ENCODE data around the gene SERTAD1.
"Not testable (repeated sequence)": the region's sequence is repeated elsewhere in the genome, so short reads cannot be mapped to it uniquely, and the experiment has no call there.

SERTAD1 gene

DNA sequence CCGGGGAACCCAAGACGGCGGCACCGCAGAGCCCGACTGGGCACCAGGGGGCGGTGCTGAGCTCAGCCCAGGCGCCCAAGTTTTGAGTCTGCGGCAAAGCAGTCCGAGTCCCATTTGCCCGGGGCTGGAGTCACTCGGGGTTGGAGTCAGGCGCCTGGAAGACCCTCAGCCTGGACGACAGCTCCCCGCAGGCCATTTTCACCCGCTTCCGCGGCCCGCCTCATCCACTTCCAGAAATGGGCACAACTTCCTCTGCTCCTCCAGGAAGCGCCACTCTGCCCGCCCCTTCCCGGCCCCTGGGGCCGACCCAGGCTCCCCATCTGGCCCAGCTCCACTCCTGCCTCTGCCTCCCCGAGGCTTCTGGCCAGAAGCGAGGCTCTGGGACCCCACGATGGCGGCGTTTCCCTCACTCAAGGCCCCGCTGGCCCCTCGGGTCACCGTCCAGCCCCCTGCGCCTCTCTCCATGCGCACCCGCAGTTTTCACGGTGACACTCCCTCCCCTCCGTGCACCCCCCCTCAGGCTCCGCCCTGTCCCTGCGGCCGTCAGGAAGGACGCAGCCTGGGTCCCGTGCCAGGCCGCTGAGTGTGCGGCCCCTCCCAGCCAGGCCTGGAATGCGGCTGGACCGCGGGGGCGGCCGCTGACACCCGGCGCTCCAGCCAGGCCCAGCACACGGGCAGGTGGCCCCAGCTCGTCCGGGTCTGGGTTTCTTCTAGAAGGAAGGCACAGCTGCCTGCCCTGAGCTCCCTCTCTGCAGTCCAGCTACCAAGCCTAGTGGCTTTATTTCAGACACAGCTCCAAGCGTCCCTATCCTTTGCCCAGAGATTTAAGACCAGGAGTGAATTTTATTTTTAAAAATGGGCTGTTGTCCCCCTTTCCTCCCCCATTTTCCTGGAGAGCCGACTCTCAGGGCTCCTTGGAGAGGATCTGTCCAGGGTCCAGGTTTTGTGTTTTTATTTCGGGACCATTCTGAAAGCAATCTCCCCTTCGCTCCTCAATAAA lies 4.7 kb downstream of the SERTAD1 start:
- peak; percentile 72 to 76 for DNase-seq

DNA sequence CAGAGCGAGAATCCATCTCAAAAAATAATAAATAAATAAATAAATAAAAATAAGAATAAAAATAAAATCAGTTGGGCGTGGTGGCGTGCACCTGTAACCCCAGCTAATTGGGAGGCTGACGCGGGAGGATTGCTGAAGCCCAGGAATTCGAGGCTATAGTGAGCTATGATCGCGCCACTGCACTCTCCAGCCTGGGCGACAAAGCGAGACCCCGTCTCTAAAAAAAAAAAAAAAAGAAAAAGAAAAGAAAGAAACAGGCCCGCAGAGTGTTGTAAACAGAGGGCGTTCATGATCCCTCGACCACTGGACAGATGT lies 5.4 kb downstream of the SERTAD1 start:
- DNase-seq: no peak

DNA sequence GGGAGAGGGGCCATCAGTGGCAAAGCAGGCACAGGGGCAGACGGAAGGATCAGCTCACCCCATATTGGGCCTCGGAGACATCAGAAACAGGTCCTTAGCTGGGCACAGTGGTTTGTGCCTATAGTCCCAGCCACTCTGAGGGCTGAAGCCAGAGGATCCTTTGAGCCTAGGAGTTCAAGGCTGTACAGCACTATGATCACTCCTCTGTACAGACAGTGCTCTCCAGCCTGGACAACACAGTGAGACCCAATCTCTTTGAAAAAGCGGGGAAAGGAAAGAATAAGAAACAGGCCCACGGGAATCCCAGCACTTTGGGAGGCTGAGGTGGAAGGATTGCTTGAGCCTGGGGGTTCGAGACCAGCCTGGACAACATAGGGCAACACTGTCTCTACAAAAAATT lies 6.0 kb downstream of the SERTAD1 start:
- DNase-seq: no peak

DNA sequence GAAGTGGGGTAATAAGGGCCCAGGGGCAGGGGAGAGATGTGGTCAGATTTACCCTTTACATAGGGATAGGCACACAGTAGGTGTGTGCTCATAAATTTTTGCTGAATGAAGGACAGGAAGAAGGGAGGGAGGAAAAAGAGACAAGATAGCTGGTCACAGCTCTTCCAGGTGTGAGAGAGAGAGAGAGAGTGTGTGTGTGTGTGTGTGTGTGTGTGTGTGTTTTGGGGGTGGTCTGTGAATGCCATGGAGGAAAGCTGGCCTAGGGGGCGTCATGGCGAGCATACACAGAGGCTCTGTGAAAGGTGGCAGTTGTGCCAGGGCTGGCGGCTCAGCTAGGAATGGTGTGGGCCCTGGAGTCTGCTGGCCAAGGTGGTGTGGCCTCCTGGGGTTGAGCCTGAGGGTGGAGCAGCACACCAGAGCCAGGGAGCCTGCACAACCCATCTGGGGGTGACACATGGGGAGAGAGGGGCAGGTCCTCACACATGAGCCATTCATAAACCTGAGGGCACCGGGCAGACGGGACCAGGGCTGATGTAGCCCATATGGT lies 6.7 kb downstream of the SERTAD1 start:
- DNase-seq: no peak

DNA sequence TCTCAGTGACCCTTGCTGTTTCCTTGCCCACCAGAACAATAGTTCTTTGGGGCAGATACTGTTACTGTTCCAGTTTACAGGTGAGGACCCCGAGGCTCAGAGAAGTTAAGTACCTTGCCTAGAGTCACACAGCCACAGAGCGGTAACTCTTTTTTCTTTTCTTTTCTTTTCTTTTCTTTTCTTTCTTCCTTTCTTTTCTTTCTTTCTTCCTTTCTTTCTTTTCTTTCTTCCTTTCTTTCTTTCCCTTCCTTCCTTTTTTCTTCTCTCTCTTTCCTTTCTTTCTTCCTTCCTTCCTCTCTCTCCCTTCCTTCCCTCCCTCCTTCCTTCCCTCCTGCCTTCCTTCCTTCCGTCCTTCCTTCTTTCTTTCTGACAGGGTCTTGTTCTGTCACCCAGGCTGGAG lies 7.8 kb downstream of the SERTAD1 start:
- no peak for DNase-seq

DNA sequence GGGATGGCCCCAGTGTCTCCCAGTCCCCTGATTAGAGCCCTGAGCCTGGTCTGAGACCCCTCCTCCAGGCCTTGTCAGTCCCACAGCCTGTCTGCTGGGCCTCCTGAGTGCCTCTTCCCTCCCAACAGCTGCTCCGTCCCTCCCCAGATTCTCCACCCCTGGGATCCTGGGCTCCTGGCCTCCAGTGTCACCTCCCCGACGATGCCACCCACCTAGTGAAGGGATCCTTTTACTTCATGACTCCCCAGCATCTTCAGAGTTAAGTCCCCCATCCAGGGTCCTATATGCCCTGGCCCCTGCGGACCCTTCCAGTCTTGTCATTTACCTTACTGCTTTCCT lies 8.2 kb downstream of the SERTAD1 start:
- DNase-seq: no peak

DNA sequence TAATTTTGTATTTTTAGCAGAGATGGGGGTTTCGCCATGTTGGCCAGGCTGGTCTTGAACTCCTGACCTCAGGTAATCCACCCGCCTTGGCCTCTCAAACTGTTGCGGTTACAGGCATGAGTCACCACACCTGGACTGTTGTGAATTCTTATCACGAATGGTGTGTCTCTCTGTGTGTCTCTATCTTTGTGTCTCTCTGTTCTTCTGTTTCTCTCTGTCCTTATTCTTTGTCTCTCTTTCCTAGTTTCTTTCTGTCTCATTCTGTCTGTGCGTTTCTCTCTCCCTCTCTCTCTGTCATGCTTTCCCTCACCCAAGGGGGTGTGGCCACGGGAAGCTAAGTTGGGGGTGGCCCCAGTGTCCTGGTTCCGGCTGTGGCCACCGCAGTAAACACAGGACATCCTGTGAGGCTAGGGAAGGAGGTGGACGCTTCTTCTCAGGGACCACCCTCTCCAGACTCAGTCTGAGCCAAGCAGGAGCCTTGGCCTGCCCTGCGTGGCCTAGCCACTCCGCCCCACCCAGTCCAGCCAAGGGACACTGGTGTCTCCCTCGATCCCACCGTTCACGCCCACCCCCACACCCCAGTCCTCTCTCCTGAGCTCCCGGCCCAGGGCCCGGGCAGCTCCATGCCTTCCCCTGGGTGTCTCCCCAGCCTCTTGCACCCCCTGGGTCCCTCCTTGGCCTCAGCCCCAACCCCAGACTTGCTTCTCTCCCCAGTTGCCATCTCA lies 8.7 kb downstream of the SERTAD1 start:
- peak; percentile 15 to 21 for DNase-seq

DNA sequence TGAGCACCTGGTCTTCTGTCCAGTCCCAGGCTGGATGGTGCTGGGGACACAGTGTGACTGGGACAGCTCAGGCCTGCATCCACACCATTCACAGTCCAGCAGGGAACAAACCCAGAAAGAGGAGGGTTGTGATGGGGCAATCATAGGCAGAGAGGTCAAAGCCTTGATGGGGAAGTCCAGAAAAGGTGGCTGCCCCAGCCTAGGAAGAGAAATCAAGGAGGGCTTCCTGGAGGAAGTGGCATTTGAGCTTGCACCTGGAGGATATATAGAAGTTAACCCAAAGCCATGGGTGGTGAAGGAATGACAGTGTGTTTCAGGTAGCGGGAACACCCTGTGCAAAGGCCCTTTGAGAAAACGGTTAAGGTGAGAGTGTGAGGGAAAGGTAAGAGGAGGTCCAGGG lies 10.0 kb downstream of the SERTAD1 start:
- DNase-seq: no peak

DNA sequence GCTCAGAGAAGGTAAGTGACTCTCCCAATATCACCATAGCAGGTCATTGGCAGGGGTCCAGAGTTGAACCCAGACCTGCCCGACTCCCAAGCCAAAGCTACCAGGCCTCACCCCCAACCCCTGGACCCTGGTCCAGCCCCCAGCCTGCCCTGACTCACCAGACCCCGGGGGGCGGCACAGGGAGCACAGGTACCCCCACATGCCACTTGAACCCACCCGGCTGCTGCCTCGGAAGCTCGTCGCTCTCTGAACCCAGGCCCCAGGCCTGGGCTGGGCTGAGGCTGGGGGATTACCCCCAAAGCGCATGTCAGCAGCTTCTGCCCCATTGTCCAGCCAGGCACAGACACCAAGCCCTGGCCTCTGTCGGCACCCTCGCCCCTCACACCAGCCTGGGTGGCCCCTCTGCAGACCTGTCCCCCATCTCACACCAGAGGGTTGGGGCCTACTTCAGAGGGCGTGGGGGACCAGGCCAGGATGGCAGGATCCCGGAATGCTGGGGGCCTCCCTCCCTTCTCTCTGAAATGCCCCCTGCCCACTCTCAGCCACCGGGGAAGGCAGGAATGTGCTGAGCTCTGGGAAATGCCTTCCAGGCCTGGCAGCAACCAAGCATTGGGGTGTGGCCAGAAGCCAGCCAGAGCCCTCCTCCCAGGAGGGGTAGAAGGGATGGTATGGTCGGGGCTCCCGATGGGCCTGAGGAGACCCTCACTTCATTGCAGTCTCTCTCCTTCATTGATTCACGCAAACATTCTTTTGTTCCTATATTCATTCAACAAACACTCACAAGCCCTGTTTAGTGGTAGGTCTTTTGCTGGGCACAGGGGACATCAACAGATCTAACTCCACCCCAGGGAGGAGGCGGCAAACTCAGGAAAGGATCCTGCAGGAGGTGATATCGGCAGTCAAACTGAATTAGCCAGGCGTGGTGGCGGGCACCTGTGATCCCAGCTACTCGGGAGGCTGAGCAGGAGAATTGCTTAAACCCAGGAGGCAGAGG lies 11.0 kb downstream of the SERTAD1 start:
- no peak for DNase-seq

DNA sequence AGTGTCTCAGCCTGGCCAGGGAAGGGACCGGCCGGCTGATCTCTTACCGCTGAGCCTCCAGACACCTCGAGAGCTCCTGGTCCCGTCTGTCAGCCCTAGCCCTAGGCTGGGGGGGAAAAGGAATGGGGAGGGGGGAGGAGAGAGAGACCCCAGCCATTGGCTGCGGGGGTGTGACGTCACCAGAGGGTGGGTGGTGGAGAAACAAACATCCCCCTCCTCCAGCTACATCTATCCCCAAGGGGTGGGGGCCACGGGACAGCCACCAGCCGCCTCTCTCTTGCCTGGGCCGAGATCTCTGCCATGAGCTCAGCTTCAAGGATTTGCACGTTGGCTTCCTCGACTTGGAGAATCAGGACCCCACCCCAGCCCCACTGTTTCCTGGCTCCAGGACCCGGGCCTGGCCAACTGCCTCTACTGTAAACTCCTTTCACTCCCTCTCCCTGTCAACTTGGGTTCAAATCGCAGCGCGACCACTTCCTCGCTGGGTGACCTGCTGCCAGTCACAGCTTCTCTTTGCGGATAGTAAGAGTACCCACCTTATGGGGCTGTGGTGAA lies 12.4 kb downstream of the SERTAD1 start, which contains the start of gene PRX:
TSS of gene PRX (minus strand) at position 88 of the 555 bp plus-strand sequence. CDS start 5,446 bp downstream, outside the sequence.
- no peak for DNase-seq

DNA sequence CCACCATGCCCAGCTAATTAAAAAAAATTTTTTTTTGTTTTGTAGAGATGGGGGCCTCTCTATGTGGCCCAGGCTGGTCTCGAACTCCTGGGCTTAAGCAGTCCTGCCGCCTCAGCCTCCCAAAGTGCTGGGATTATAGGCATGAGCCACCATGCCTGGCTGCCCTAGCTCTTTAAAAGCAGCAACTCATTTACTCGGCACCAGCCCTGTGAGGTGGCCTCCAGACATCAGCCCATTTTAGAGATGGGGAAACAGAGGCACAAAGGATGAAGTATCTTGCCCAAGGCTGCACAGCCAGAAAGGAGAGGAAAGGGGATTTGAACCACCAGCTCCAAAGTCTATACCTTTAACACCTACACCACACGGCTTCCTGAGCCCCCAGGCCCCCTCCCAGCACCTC lies 12.9 kb downstream of the SERTAD1 start:
- DNase-seq: no peak

DNA sequence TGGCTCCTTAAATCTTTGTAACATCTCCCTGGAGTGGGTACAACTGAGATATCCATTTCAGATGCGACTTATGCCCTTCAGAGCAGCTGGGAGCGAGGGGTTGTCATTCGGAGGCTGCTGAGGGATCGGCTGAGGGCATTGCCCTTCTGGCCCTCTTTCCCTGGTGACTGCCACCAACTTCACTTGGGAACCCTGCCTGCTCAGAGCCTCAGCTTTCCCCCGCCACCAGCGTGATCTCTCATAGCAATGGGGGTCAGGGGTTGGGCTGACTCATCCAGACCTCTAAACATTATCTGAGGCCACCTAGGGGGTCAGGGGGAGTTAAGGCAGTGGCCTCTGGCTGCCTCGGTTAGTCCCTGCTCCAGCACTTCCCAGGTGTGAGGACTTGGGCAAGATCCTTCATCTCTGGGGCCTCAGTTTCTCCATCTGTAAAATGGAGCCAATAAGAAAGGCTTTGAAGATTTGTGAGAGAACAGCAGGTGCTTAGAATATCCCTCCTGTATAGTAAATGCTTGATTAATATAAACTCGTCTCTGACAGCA lies 13.8 kb downstream of the SERTAD1 start:
- no peak for DNase-seq

DNA sequence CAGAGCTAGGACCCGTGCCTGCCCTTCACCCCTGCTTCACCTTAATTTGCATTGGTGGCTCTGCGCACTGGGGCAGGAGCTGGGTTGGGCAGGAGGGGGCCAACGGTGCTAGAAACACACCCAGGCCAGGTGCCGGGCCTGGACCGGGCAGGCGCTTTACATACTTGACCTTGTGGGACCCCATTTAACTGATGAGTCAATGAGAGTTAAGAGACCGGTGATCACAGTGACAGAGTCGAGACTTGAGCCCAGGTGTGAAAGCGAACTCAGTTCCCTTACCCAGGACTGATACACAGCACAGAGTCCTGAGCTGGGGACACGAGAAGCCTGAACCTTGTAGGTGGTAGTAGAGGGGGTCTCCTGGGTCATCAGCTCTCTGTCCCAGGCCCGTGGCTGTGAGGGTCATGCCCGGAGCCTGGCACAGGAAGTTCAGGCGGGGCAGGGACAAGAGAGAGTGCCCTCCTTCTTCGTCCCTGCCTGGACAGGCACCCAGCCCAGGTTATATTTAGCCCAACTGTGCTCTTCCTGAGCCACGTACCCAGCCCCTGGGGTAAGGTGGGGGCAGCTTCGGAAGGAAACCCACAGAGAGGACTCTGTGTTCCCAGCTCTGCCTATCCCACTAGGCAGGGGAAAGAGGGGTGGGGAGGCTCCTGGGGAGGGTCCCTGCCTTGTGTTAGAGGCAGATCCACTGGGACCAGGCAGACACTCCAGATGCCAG lies 14.5 kb downstream of the SERTAD1 start:
- DNase-seq: peak in 1 of 2 experiments; percentile 6

DNA sequence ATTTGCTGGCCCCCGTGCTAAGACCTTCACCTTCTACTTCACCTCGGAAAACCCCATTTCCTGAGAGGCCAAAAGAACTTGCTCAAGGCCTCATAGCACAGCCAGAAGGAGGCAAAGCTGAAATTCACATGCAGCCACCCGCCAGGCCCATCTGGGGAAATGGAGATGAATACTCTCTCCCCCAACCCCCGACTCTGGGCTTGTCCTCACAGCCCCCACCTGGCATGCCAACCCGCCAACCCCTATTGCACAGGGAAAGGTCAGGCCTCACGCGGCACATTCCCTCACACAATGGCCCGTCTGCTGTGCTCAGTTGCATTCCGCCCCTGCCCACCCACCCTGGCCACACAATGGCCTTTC lies 15.8 kb downstream of the SERTAD1 start:
- no peak for DNase-seq

DNA sequence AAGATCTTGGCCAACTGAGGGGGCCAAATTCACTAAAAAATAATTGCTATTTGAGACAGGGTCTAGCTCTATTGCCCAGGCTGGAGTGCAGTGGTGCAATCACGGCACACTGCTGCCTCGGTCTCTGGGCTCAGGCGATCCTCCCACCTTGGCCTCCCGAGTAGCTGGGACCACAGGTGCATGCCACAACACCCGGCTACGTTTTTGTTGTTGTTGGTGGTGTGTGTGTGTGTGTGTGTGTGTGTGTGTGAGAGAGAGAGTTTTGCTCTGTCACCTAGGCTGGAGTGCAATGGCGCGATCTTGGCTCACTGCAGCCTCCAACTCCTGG lies 17.2 kb downstream of the SERTAD1 start:
- DNase-seq: not testable (repeated sequence)

DNA sequence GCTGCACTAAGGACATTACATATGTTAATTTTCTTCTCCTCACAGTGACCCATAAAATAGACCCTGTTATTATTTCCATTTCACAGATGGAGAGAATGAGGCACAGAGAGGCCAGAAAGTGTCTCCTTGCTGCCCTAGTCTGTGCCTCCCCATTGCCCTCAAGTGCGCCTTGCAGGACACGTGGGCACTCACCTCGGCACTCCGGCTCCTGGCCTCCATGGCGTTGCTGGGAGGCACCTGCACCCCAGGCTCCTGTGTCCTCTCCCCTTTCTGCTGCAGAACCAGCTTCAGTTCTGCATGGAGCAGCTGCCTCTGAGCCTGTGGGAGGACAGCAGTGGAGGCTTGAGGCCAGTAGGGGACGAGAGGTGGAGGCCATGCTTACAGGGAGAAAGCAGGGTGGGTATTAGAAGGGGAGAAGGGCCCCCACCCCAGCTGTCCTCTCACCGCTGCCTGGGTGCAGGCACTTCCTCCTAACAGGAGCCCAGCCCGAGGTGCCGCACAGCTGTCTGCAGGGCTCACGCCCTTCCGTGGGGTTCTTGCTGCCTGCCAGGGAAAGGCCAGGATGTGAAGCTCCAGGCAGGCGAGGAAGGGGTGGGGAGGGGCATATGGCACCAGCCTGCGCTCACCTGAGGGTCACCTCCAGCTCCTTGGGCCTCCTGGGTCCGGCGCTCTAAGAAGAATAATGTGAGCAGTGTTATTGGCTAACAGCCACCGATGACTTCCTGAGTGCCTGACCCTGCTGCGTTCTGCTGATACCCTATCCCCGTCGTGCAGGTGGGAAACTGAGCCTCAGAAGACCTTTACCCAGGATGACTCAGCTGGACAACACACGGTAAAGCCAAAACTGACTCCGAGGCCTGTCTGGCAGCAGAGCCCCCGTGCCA lies 17.8 kb downstream of the SERTAD1 start:
- DNase-seq: peak; percentile 32 to 45

DNA sequence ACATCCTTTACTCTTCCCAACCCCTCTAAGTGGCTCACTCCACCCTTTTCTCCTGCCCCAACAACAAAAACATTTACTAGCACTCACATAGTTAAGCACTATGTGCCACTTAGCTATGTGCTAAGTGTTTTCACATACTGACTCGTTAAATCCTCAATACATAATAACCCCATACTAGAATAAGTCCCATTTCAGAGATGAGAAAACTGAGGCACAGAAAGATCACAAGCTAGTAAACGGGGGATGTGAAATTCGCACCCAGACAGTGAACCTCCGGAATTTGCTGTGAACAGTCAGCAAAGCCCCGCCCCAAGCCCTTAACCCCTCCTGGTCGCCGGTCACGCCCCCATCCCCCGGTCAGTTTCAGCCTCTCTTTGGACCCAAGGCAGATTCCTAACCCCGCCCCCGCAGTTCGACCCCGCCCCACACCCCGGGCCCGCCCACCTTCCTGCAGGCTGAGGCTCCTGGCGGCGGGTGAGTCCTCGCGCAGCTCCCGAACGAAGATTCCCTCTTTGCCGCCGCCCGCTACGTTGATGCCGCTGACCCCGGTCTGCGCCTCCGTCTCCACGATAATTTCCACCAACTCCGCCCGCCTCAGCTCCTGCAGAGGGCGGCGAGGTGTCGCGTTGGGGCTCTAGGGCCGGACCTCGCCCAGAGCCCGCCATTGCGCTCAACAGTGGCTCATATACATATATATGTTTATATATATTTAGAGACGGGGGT lies 22.4 kb downstream of the SERTAD1 start:
- DNase-seq: peak; percentile 86 to 88

DNA sequence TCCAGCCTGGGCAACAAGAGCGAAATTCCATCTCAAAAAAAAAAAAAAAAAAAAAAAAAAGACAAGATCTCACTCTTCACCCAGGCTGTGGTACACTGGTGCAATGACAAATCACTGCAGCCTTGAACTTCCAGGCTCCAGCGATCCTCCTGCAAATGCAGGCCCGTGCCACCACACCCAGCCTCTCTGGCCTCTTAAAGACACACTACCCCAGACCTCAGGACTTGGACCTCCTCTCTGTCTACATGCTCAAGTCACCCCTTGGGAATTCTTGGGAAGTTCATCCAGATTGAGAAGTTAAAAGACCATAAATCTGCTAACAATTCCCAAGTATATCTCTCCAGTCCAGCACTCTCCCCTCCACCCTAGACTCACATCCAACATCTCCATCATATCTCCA lies 25.2 kb downstream of the SERTAD1 start:
- DNase-seq: no peak

DNA sequence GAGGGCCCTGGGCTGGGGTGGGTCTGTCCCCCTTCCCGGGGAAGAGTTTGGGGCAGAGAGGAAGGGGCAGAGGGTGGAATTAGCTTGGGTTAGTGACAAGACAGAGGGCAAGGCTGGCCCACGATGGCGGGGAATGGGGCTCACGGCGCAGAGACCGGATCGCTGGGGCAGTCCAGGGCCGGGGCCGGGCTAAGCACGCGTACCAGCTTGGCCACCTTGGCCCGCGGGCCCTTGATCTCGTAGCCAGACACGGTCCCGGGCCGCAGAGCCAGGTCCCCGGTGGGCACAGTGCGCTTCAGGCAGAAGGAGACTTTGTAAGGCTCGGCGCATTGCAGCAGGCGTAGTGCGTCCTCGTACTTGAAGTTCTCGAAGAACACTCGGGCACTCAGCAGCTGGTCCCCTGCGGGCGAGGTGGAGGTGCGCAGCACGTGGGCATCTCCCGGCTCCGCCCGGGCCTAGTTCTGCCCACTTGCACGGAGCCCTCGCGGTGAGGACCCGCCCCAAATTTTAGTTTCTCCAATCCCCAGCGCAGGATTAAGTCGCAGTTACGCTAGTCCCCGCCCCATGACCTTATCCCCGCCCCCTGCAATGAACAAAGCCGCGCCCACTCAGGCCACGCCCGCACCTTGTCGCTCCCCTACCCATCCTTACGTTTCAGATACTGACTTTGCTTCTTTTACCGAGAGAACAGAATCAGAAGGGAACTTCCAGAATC lies 27.2 kb downstream of the SERTAD1 start:
- DNase-seq: no peak

All from Kasumi-1 (cell line).